ENCODE results near the gene TMEM225B.

GRCh38 chr7:99557196-99557607 is 40.9 kb upstream of the TMEM225B start:
- TF ChIP-seq POLR2A (IDR thresholded peaks at IDR 0.05) (no peak), CTCF (IDR thresholded peaks at IDR 0.05) (no peak)
